Keratinocyte (primary cell): Measurements from ENCODE around the gene SH2D6. TPM values are rescaled to one million over a fixed set of nuclear protein-coding genes. Genes with fewer than 3 reads are reported as not detected.

Experiments
- DNase-seq: peaks from one replicate; pipeline ENCODE4 v3.0.0-alpha.2; 2011; ENCODE audit warnings: low read depth, missing footprints, low spot score
- FAIRE-seq: peaks from 2 replicates; lab custom pipeline; 2011; peaks lifted over from hg19 to GRCh38; lab: Jason Lieb, UNC
- H2AFZ ChIP-seq: 2 replicates; pipeline ENCODE4 v1.6.0; 2012; ENCODE audit warnings: low read length, control low read depth, inconsistent platforms; ENCODE audit not compliant: control insufficient read depth
- H3K27ac ChIP-seq: 2 replicates; pipeline ENCODE4 v1.5.1; 2011; ENCODE audit warnings: low read length; ENCODE audit not compliant: control insufficient read depth, insufficient read depth
- H3K27me3 ChIP-seq: 3 replicates; pipeline ENCODE4 v1.6.0; 2011; ENCODE audit warnings: low read length; ENCODE audit not compliant: control insufficient read depth, insufficient read depth; ENCODE audit errors: extremely low read depth
- H3K36me3 ChIP-seq, 2 experiments: 2 replicates in 1 of 2; 3 replicates in 1 of 2; pipeline ENCODE4 v1.5.1; 2011; ENCODE audit warnings: low read length in 2 of 2, mild to moderate bottlenecking in 1 of 2; ENCODE audit not compliant: control insufficient read depth in 2 of 2, insufficient read depth in 2 of 2; ENCODE audit errors: extremely low read depth in 1 of 2
- H3K4me1 ChIP-seq: 3 replicates; pipeline ENCODE4 v1.5.1; 2011; ENCODE audit warnings: low read length; ENCODE audit not compliant: control insufficient read depth, insufficient read depth; ENCODE audit errors: extremely low read depth
- H3K4me2 ChIP-seq: 3 replicates; pipeline ENCODE4 v1.6.0; 2011; ENCODE audit warnings: low read depth, low read length; ENCODE audit not compliant: control insufficient read depth, insufficient read depth; ENCODE audit errors: extremely low read depth
- H3K4me3 ChIP-seq, 3 experiments: fragments of 200-600 bp in 1 of 3; sonication (generic) in 1 of 3; 2 replicates in 2 of 3; 3 replicates in 1 of 3; pipeline ENCODE4 v1.5.1; 2011 to 2016; ENCODE audit warnings: low read length in 3 of 3, mild to moderate bottlenecking in 3 of 3, control low read depth in 2 of 3, inconsistent platforms in 1 of 3, low read depth in 1 of 3, mixed read lengths in 1 of 3, mixed run types in 1 of 3, moderate library complexity in 1 of 3; ENCODE audit not compliant: control insufficient read depth in 2 of 3, insufficient read depth in 2 of 3; ENCODE audit errors: extremely low read depth in 1 of 3
- H3K79me2 ChIP-seq: 2 replicates; pipeline ENCODE4 v1.6.0; 2012; ENCODE audit warnings: low read length; ENCODE audit not compliant: control insufficient read depth, insufficient read depth
- H3K9ac ChIP-seq: 3 replicates; pipeline ENCODE4 v1.6.0; 2011; ENCODE audit warnings: low read length; ENCODE audit not compliant: control insufficient read depth, insufficient read depth; ENCODE audit errors: extremely low read depth
- H3K9me1 ChIP-seq: 3 replicates; pipeline ENCODE4 v1.6.0; 2011; ENCODE audit warnings: low read length; ENCODE audit not compliant: control insufficient read depth, insufficient read depth; ENCODE audit errors: extremely low read depth
- H3K9me3 ChIP-seq: 2 replicates; pipeline ENCODE4 v1.5.1; 2012; ENCODE audit warnings: low read depth, low read length; ENCODE audit not compliant: control insufficient read depth
- H4K20me1 ChIP-seq: 3 replicates; pipeline ENCODE4 v1.6.0; 2011; ENCODE audit warnings: low read length; ENCODE audit not compliant: control insufficient read depth, insufficient read depth; ENCODE audit errors: extremely low read depth
- CTCF ChIP-seq, 3 experiments: IDR thresholded peaks in 1 of 3; conservative IDR thresholded peaks in 1 of 3; optimal IDR thresholded peaks in 1 of 3; 2 replicates in 2 of 3; 3 replicates in 1 of 3; pipeline versions ENCODE3 to v1.5.1; 2011; ENCODE audit warnings: low read length in 3 of 3, mild to moderate bottlenecking in 3 of 3, moderate library complexity in 2 of 3, control low read depth in 1 of 3, inconsistent platforms in 1 of 3; ENCODE audit not compliant: insufficient read depth in 2 of 3; ENCODE audit errors: extremely low read depth in 1 of 3
- EZH2 ChIP-seq: IDR thresholded peaks from one replicate; pipeline ENCODE4 v1.6.1; 2012; ENCODE audit warnings: inconsistent platforms, mild to moderate bottlenecking, low read length, moderate library complexity
- dilution Hi-C: fragments of 300-500 bp; cut with MboI; formaldehyde crosslinking; loops from one replicate; pipeline ENCODE4 v1.7.0; 2020; ENCODE audit warnings: low sequenced_read_pairs; ENCODE audit not compliant: extremely low pct_ligation_motif_present
- polyA plus RNA-seq, 5 experiments: library from polyadenylated mRNA; depleted of rRNA in 3 of 5; stranded (reverse) in 3 of 5; stranded (forward) in 1 of 5; unstranded in 1 of 5; fragments of >200 nt; gene quantifications; 1 replicate in 1 of 5; 2 replicates in 3 of 5; 3 replicates in 1 of 5; pipeline versions ENCODE4 v1.2.1 to v1.2.3, GENCODE V29; 2011 to 2012; ENCODE audit warnings: missing spikeins in 2 of 5, low read depth in 1 of 5, low replicate concordance in 1 of 5

Gene SH2D6
- polyA plus RNA-seq, 1 donor (not counting 4 experiments of a cell fraction or from before 2014, with no cell fraction given) = 0.10 TPM

- peaks cover 8% of the 10 kb centered on the region for H3K4me1 ChIP-seq
- TF ChIP-seq EZH2 (no peak), CTCF (optimal IDR thresholded peaks at IDR 0.05 in 1 of 3, IDR thresholded peaks at IDR 0.05 in 1 of 3, conservative IDR thresholded peaks at IDR 0.05 in 1 of 3; ENCODE audit: extremely low read depth in 1 of 3, insufficient read depth in 2 of 3, low read length in 3 of 3) (no peak)
Observed at GRCh38 chr2:85395912-85396475, 22.5 kb upstream of the SH2D6 start.

GRCh38 chr2:85396531-85397470 lies 21.7 kb upstream of the SH2D6 start:
- Histone ChIP-seq H3K4me2 (peak overlapping the region; percentile 16), H3K9ac (no peak overlapping the region), H3K9me3 (no peaks in the 10 kb centered on the region), H3K79me2 (peaks cover 2% of the 10 kb centered on the region), H3K36me3 (peaks cover 40 to 57% of the 10 kb centered on the region in 2 experiments), H3K4me3 (no peak overlapping the region), H3K9me1 (no peaks in the 10 kb centered on the region), H3K27me3 (no peaks in the 10 kb centered on the region), H2AFZ (no peak overlapping the region), H4K20me1 (no peaks in the 10 kb centered on the region), H3K4me1 (peaks cover 8% of the 10 kb centered on the region), H3K27ac (no peak overlapping the region)
- no peak for DNase-seq
- FAIRE-seq = peak; percentile 20
- TF ChIP-seq EZH2 (no peak), CTCF (optimal IDR thresholded peaks at IDR 0.05 in 1 of 3, IDR thresholded peaks at IDR 0.05 in 1 of 3, conservative IDR thresholded peaks at IDR 0.05 in 1 of 3; ENCODE audit: extremely low read depth in 1 of 3, insufficient read depth in 2 of 3, low read length in 3 of 3) (no peak)
- dilution Hi-C loops = no loop called here

More at GRCh38 chr2:85395912-85396475, 22.5 kb upstream of the SH2D6 start:
- H3K9ac ChIP-seq = no peak overlapping the region
- DNase-seq = no peak
- no peak overlapping the region for H2AFZ ChIP-seq
- H3K4me3 ChIP-seq = no peak overlapping the region
- peaks cover 41 to 61% of the 10 kb centered on the region in 2 experiments for H3K36me3 ChIP-seq
- dilution Hi-C loops = no loop called here
- FAIRE-seq = no peak
- H3K9me1 ChIP-seq = no peaks in the 10 kb centered on the region
- no peak overlapping the region for H3K4me2 ChIP-seq
- no peaks in the 10 kb centered on the region for H3K9me3 ChIP-seq
- H4K20me1 ChIP-seq = no peaks in the 10 kb centered on the region
- no peaks in the 10 kb centered on the region for H3K79me2 ChIP-seq
- no peaks in the 10 kb centered on the region for H3K27me3 ChIP-seq
- no peak overlapping the region for H3K27ac ChIP-seq
